K562 (cell line): ENCODE results near the gene PSD2. TPM values are rescaled to one million over a fixed set of nuclear protein-coding genes. Genes with fewer than 3 reads are reported as not detected.

Experiments
- ARHGAP35 ChIP-seq: fragments of 450-650 bp; IDR thresholded peaks from 2 replicates; pipeline ENCODE4 v1.6.1; 2018; ENCODE audit not compliant: partially characterized antibody
- CEBPB ChIP-seq: fragments of 450-650 bp; IDR thresholded peaks from 2 replicates; pipeline ENCODE4 v1.6.1; 2016; ENCODE audit warnings: missing genetic modification characterization, missing compliant biosample characterization
- DNMT1 ChIP-seq: fragments of 450-650 bp; IDR thresholded peaks from 2 replicates; pipeline ENCODE4 v1.6.1; 2016; ENCODE audit warnings: antibody characterized with exemption, mild to moderate bottlenecking
- HMGN3 ChIP-seq: IDR thresholded peaks from 2 replicates; pipeline ENCODE4 v1.6.1; 2011; ENCODE audit warnings: borderline replicate concordance, low read depth, mild to moderate bottlenecking, mixed read lengths, low read length; ENCODE audit not compliant: insufficient read length; ENCODE audit errors: extremely low read depth
- HNRNPLL ChIP-seq: fragments of 200-400 bp; formaldehyde crosslinking; IDR thresholded peaks from 2 replicates; pipeline ENCODE4 v1.6.1; 2017; ENCODE audit warnings: low read length, low read depth, mild to moderate bottlenecking; ENCODE audit not compliant: poor library complexity, severe bottlenecking
- IRF2 ChIP-seq: sonication (generic); formaldehyde crosslinking; IDR thresholded peaks from 2 replicates; pipeline ENCODE4 v1.8.1; 2022; ENCODE audit warnings: mild to moderate bottlenecking, missing genetic modification reagents
- LCOR ChIP-seq: sonication (generic); formaldehyde crosslinking; IDR thresholded peaks from 2 replicates; pipeline ENCODE4 v1.8.0; 2022; ENCODE audit warnings: mild to moderate bottlenecking, missing genetic modification reagents
- MAZ ChIP-seq, 2 experiments: fragments of 450-650 bp in 1 of 2; sonication (generic) in 1 of 2; formaldehyde crosslinking; IDR thresholded peaks in 1 of 2; conservative IDR thresholded peaks in 1 of 2; 2 replicates each; pipeline versions ENCODE4 v1.4.0 to v1.5.0; 2020; ENCODE audit warnings: mild to moderate bottlenecking in 1 of 2, missing genetic modification reagents in 1 of 2
- NR4A1 ChIP-seq, 2 experiments: fragments of 250-450 bp in 1 of 2; fragments of 450-650 bp in 1 of 2; sonication (Bioruptor Pico) in 1 of 2; IDR thresholded peaks; 2 replicates each; pipeline versions ENCODE4 v1.4.0 to v1.6.1; 2016 to 2020; ENCODE audit warnings: mild to moderate bottlenecking in 2 of 2, missing compliant biosample characterization in 1 of 2, missing genetic modification characterization in 1 of 2, moderate library complexity in 1 of 2
- RFX5 ChIP-seq: IDR thresholded peaks from 2 replicates; pipeline ENCODE4 v1.6.1; 2011; ENCODE audit warnings: low read depth, mild to moderate bottlenecking, improper control_type of control experiment, low read length
- ZBTB7A ChIP-seq: IDR thresholded peaks from 2 replicates; pipeline ENCODE4 v1.6.1; 2011; ENCODE audit warnings: low read depth, mild to moderate bottlenecking, low read length, moderate library complexity, borderline replicate concordance; ENCODE audit not compliant: control insufficient read depth
- ZNF324 ChIP-seq: fragments of 250-450 bp; sonication (Bioruptor Pico); IDR thresholded peaks from 2 replicates; pipeline ENCODE4 v1.4.0; 2020; ENCODE audit warnings: mild to moderate bottlenecking
- ZNF384 ChIP-seq: IDR thresholded peaks from 2 replicates; pipeline ENCODE4 v1.6.1; 2012; ENCODE audit warnings: low read depth, low read length, improper control_type of control experiment
- ZNF436 ChIP-seq: fragments of 250-450, 450-650 bp; sonication (Bioruptor Pico); formaldehyde crosslinking; IDR thresholded peaks from 2 replicates; pipeline ENCODE4 v1.7.0; 2020; ENCODE audit warnings: mild to moderate bottlenecking
- ZNF766 ChIP-seq: fragments of 200-800 bp; sonication (Bioruptor generic); conservative IDR thresholded peaks from 2 replicates; pipeline ENCODE4 v1.6.1; 2016; ENCODE audit warnings: missing genetic modification characterization, missing compliant biosample characterization
- polyA plus RNA-seq, 8 experiments: library from polyadenylated mRNA; depleted of rRNA in 4 of 8; stranded (reverse) in 5 of 8; unstranded in 3 of 8; fragments of >200 nt; fragmentation: Nextera tagmentation in 2 of 8; fragmentation: Illumina TruSeq in 1 of 8; extraction: Ambion mirVana in 2 of 8; extraction: Trizol in 1 of 8; gene quantifications; 2 replicates each; pipeline versions ENCODE4 v1.2.1 to v1.2.3, GENCODE V29; 2011 to 2014; ENCODE audit warnings: inconsistent platforms in 1 of 8, missing spikeins in 1 of 8
- total RNA-seq, 7 experiments: library from RNA; depleted of rRNA in 6 of 7; stranded (reverse); fragments of >200 nt in 6 of 7; fragmentation: Illumina TruSeq in 2 of 7; extraction: Trizol in 2 of 7; gene quantifications; 2 replicates each; pipeline versions ENCODE4 v1.2.1 to v1.2.3, GENCODE V29; 2011 to 2021; ENCODE audit warnings: low replicate concordance in 1 of 7
- TF ChIP-seq, protein P1 (sequence below): fragments of 250-450 bp; sonication (Bioruptor Pico); IDR thresholded peaks from 2 replicates; pipeline ENCODE4 v1.8.0; 2022; ENCODE audit warnings: inconsistent platforms
- TF ChIP-seq, protein P2 (sequence below): fragments of 250-450 bp; sonication (Bioruptor Pico); IDR thresholded peaks from 2 replicates; pipeline ENCODE4 v1.5.0; 2021
- TF ChIP-seq, protein P3 (sequence below): sonication (generic); formaldehyde crosslinking; IDR thresholded peaks from 2 replicates; pipeline ENCODE4 v1.9.0; 2022; ENCODE audit warnings: mild to moderate bottlenecking, missing genetic modification reagents
- TF ChIP-seq, protein P4 (sequence below): fragments of 450-650 bp; conservative IDR thresholded peaks from 2 replicates; pipeline ENCODE4 v1.6.1; 2016; ENCODE audit warnings: missing genetic modification characterization, low read depth, mild to moderate bottlenecking, control low read depth, missing compliant biosample characterization
- TF ChIP-seq, protein P5 (sequence below): IDR thresholded peaks from 3 replicates; pipeline ENCODE4 v1.6.1; 2011; ENCODE audit warnings: borderline replicate concordance, mild to moderate bottlenecking; ENCODE audit not compliant: insufficient read length, insufficient read depth

PSD2 gene
- total and polyA plus RNA-seq, 9 of the 15 experiments (the other 6 are each of a cell fraction or from before 2014, with no cell fraction given) = 0.01 to 0.09 (median 0.04) TPM; not detected in 4

DNA sequence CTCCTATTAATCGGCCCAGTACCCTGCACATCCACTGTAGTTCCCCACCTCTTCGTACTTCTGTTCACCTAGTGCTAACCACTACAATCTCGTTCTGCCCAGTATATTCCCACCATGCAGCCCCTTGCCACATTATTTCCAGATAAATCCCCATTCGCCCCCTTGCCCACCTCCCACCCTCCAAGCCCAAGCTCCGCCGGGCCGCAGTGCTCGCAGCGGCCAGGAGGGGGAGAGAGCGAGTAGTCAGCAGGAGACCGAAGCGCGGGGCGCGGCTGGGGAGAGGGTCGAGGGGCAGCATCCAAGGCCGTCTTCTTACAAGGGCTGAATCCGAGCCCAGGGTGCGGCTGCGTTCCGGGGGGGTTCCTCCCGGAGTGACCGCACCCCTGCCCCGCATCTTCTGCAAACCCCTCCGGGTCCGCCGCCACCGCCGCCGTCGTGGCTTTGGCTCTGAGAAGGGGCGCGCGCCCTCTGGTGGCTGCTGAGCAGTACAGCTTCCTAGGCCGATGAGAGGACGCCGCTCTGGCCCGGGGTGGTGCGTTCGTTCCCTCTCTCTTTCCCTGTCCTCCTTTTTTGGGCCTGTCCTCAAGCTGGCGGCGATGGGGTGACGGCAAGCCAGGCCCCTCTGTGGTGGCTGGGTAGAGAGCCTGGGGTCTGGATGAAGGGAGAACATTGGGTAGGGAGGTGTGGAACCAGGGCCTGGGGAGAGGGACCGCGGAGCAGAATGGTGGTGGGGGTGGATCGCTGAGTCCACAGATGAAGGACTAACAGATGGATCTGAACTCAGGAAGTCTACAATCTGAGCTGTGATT, 30.0 kb upstream of the PSD2 start (continued):
- TF ChIP-seq, protein P1, sequence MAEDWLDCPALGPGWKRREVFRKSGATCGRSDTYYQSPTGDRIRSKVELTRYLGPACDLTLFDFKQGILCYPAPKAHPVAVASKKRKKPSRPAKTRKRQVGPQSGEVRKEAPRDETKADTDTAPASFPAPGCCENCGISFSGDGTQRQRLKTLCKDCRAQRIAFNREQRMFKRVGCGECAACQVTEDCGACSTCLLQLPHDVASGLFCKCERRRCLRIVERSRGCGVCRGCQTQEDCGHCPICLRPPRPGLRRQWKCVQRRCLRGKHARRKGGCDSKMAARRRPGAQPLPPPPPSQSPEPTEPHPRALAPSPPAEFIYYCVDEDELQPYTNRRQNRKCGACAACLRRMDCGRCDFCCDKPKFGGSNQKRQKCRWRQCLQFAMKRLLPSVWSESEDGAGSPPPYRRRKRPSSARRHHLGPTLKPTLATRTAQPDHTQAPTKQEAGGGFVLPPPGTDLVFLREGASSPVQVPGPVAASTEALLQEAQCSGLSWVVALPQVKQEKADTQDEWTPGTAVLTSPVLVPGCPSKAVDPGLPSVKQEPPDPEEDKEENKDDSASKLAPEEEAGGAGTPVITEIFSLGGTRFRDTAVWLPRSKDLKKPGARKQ (CRISPR knock-in tag) = no peak
- TF ChIP-seq ARHGAP35 (no peak), HNRNPLL (no peak), DNMT1 (no peak), HMGN3 (peak; percentile 54), ZNF384 (no peak), ZNF766 (no peak), ZBTB7A (peak; percentile 96), NR4A1 (CRISPR knock-in tag; IDR thresholded peaks at IDR 0.05) (no peak), NR4A1 (tag; IDR thresholded peaks at IDR 0.05) (peak; percentile 54; the same call in 1 of the 2 replicates), ZNF436 (CRISPR knock-in tag) (no peak), LCOR (CRISPR knock-in tag) (peak; percentile 69; the same call in 1 of the 2 replicates), ZNF324 (CRISPR knock-in tag) (no peak), CEBPB (tag) (no peak), IRF2 (no peak), MAZ (CRISPR knock-in tag; conservative IDR thresholded peaks at IDR 0.05 in 1 of 2, IDR thresholded peaks at IDR 0.05 in 1 of 2) (peak; percentile 85 to 88), RFX5 (no peak)
- TF ChIP-seq, protein P2, sequence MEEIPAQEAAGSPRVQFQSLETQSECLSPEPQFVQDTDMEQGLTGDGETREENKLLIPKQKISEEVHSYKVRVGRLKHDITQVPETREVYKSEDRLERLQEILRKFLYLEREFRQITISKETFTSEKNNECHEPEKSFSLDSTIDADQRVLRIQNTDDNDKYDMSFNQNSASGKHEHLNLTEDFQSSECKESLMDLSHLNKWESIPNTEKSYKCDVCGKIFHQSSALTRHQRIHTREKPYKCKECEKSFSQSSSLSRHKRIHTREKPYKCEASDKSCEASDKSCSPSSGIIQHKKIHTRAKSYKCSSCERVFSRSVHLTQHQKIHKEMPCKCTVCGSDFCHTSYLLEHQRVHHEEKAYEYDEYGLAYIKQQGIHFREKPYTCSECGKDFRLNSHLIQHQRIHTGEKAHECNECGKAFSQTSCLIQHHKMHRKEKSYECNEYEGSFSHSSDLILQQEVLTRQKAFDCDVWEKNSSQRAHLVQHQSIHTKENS (CRISPR knock-in tag) = no peak
- TF ChIP-seq, protein P3, sequence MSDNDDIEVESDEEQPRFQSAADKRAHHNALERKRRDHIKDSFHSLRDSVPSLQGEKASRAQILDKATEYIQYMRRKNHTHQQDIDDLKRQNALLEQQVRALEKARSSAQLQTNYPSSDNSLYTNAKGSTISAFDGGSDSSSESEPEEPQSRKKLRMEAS (CRISPR knock-in tag) = no peak; the same call in 1 of the 2 replicates
- TF ChIP-seq, protein P4, sequence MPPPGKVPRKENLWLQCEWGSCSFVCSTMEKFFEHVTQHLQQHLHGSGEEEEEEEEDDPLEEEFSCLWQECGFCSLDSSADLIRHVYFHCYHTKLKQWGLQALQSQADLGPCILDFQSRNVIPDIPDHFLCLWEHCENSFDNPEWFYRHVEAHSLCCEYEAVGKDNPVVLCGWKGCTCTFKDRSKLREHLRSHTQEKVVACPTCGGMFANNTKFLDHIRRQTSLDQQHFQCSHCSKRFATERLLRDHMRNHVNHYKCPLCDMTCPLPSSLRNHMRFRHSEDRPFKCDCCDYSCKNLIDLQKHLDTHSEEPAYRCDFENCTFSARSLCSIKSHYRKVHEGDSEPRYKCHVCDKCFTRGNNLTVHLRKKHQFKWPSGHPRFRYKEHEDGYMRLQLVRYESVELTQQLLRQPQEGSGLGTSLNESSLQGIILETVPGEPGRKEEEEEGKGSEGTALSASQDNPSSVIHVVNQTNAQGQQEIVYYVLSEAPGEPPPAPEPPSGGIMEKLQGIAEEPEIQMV (tag) = peak; percentile 63; the same call in 1 of the 2 replicates
- TF ChIP-seq, protein P5, sequence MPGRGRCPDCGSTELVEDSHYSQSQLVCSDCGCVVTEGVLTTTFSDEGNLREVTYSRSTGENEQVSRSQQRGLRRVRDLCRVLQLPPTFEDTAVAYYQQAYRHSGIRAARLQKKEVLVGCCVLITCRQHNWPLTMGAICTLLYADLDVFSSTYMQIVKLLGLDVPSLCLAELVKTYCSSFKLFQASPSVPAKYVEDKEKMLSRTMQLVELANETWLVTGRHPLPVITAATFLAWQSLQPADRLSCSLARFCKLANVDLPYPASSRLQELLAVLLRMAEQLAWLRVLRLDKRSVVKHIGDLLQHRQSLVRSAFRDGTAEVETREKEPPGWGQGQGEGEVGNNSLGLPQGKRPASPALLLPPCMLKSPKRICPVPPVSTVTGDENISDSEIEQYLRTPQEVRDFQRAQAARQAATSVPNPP = no peak
